Activated T-helper 1 cell treated with anti-CD3 and anti-CD28 coated beads, Interleukin-12 subunit alpha, Interleukin-12 subunit beta, Interleukin-2, Interleukin-4 antibody, amounts not matched to agents 30 ng/mL and 10 ng/mL and 1 ng/mL, durations not matched to agents 14 hours and 24 hours and 36 hours (primary cell): ENCODE data around the gene ZCCHC4. TPM values are rescaled to one million over a fixed set of nuclear protein-coding genes. Genes with fewer than 3 reads are reported as not detected.

Experiments
- DNase-seq: peaks from one replicate; pipeline ENCODE4 v3.0.0; 2021; ENCODE audit warnings: low spot score
- H3K27ac Mint-ChIP-seq: one replicate; pipeline ENCODE4 v1.8.0; 2021; ENCODE audit warnings: mild to moderate bottlenecking, mixed read lengths
- H3K27me3 Mint-ChIP-seq: one replicate; pipeline ENCODE4 v1.8.0; 2022; ENCODE audit warnings: mild to moderate bottlenecking, moderate library complexity, mixed read lengths; ENCODE audit not compliant: insufficient read depth
- H3K36me3 Mint-ChIP-seq: one replicate; pipeline ENCODE4 v1.8.0; 2021; ENCODE audit warnings: low read depth, mixed read lengths
- H3K4me1 Mint-ChIP-seq: one replicate; pipeline ENCODE4 v1.8.0; 2021; ENCODE audit warnings: low read depth, mixed read lengths
- H3K4me3 Mint-ChIP-seq: one replicate; pipeline ENCODE4 v1.8.0; 2021; ENCODE audit warnings: mild to moderate bottlenecking, moderate library complexity, mixed read lengths
- H3K9me3 Mint-ChIP-seq: one replicate; pipeline ENCODE4 v1.8.0; 2021; ENCODE audit warnings: mixed read lengths
- intact Hi-C: fragments of 100-400 bp; cut with micrococcal nuclease; formaldehyde crosslinking; loops from one replicate; pipeline ENCODE4 v1.15.1; 2024
- total RNA-seq: library from RNA; stranded (reverse); gene quantifications from 2 replicates; pipeline ENCODE4 v1.2.3, GENCODE V29; 2022

The ZCCHC4 gene
- total RNA-seq, 1 donor from 2014 or later: 13.5 TPM

DNA sequence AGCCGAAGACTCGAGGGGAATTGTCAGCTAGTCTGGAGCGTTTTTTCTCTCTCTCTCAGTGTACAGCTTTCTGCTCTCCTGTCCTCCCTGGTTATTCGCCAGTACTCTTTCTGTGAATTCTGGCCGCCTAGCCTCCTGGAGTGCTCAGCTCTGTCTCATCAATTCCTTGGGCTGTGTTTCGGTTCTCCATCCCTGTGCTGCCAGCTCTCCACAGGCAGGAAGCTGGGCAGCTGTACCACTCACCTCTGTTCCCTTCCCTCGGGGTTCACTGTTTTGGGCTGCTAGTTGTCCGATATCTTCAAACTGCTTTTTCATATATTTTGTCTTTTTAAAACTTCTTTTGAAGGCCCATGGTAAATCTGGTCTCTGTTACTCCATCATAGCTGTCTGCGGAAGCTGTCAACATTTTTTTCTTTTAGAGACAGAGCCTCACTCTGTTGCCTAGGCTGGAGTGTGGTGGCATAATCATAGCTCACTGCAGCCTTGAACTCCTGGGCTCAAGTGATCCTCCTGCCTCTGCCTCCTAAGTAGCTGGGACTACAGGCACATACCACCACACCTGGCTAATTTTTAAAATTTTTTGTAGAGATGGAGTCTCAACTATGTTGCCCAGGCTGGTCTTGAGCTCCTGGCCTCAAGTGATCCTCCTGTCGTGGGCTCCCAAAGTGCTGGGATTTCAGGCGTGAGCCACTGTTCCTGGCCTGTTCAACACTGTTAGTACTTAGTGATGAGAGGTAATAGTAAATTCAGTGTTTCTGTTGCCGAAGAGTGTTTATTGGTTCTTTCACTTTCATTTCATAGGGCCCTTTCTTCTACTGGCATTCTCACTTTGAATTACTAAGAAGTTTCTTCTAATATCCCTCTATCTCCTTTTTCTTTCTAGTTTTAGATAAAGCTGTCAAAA, 18.6 kb downstream of the ZCCHC4 start:
- Mint-ChIP-seq H3K4me3 (peak overlapping the region; percentile 79), H3K9me3 (no peaks in the 10 kb centered on the region), H3K36me3 (peaks cover 5% of the 10 kb centered on the region), H3K27me3 (no peaks in the 10 kb centered on the region), H3K4me1 (peaks cover 19% of the 10 kb centered on the region), H3K27ac (peak overlapping the region; percentile 92)
- DNase-seq: no peak
- intact Hi-C loops: loop anchor here (1.0 to 5.0 kb wide), 3 partner anchors 10 to 46 kb away; partner anchors contain the start of genes ANAPC4 and ZCCHC4

DNA sequence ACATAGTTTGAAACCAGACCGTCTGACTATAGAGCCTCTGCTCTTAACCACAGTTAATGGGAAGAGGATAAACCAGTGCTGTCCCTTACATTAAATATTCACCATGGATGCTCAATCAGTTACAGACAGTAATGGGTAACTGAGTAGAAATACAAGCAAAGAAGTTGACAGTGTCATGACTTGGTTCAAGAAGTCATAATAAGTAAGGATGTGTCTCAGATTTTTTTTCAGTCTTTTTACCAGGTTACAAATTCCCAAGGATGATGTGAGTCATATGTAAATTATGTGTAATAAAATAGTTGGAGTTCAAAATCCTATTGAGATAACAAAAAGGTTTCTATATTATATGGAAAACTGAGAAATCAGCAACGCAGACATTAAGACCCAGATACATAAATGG, 31.1 kb downstream of the ZCCHC4 start:
- no peaks in the 10 kb centered on the region for H3K9me3 Mint-ChIP-seq
- H3K4me3 Mint-ChIP-seq: no peak overlapping the region
- no peak overlapping the region for H3K27ac Mint-ChIP-seq
- H3K4me1 Mint-ChIP-seq: peaks cover 5% of the 10 kb centered on the region
- H3K27me3 Mint-ChIP-seq: no peaks in the 10 kb centered on the region
- peaks cover 5% of the 10 kb centered on the region for H3K36me3 Mint-ChIP-seq
- no peak for DNase-seq
- intact Hi-C loops: no loop called here

DNA sequence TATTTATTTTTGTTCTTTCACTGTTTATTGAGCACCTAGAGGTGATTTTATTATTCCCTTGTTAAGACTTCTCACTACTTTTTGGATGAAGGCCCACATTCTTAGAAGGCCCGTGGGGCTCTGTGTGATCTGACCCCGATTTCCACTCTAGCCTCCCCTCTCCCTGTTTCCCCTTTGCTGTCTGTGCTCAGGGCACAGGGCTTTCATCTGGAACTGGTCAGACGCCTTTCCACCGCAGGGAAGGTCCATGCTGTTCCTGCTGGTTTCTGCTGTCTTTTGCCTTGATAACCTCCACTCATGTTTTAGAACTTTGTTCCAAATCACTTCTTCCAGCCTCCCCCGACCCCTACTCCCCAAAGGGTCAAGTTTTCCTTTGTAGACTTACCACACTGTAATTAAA, 33.2 kb downstream of the ZCCHC4 start:
- Mint-ChIP-seq H3K9me3 (no peaks in the 10 kb centered on the region), H3K27ac (no peak overlapping the region), H3K4me3 (no peak overlapping the region), H3K4me1 (peaks cover 5% of the 10 kb centered on the region), H3K27me3 (no peaks in the 10 kb centered on the region), H3K36me3 (peaks cover 5% of the 10 kb centered on the region)
- DNase-seq: no peak
- intact Hi-C loops: no loop called here

DNA sequence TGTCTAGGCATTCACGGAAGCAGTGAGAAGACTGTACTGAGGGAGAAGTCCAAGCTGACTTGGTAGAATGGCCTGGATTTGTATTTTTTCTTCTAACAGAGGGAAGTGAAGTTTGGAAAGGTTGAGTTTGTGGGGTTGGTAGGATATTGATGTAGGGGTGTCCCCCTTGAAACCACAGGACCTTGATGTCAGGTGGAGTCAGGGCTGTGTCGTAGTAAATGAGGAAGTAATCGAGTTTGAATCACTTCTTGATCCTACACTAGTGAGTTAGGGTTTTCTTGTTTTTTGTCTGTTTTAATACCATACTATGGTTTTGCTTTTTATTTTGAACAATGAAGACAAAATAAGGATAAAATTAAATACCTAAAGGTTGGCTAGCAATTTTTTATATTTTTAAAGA, 34.3 kb downstream of the ZCCHC4 start:
- intact Hi-C loops: no loop called here

DNA sequence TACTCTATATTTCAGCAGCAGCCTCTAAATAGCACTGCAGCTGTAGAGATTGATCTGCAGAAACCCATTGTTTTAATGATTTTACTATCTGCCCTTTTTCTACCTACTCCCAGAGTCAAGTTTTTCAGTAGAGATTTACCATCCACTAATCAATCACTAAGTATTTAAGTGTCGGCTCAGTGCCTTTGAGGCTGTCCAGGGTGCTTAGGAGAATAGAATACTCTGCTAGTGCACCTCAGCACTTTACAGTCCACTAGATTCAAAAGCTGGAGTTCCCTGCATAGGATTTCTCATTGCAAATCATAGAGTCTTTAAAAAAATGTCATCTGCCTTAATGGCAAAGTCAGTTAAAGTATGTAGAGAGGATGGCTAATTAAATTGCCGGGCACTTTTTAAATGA, 34.9 kb downstream of the ZCCHC4 start:
- DNase-seq: no peak
- no peak overlapping the region for H3K27ac Mint-ChIP-seq
- no peak overlapping the region for H3K4me3 Mint-ChIP-seq
- no peaks in the 10 kb centered on the region for H3K27me3 Mint-ChIP-seq
- peaks cover 6% of the 10 kb centered on the region for H3K36me3 Mint-ChIP-seq
- intact Hi-C loops: no loop called here
- no peaks in the 10 kb centered on the region for H3K9me3 Mint-ChIP-seq
- H3K4me1 Mint-ChIP-seq: peaks cover 5% of the 10 kb centered on the region

More for the DNA sequence above, 34.3 kb downstream of the ZCCHC4 start:
- Mint-ChIP-seq H3K36me3 (peaks cover 5% of the 10 kb centered on the region), H3K27me3 (no peaks in the 10 kb centered on the region), H3K4me1 (peaks cover 5% of the 10 kb centered on the region), H3K4me3 (no peak overlapping the region), H3K27ac (no peak overlapping the region), H3K9me3 (no peaks in the 10 kb centered on the region)
- DNase-seq: no peak

DNA sequence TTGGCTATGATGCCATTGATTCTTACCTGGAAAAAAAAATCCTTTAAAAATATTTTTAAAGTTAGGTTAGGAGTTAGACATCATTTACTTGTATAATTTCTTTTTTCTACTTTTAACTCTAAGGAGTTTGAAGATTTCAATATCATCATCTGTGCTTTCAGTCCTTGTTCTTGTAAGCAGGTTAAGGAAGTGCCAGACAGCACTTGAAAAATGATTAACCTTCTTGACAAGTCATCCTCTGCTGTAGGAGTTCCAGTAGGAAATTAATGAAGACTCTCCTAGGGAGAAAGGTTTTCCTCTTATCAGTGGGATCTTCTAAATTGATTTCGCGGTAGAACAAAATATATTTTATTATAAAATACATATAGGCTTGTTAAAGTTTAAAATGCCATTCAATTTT, 35.4 kb downstream of the ZCCHC4 start:
- no peak for DNase-seq
- H3K27me3 Mint-ChIP-seq: no peaks in the 10 kb centered on the region
- no peaks in the 10 kb centered on the region for H3K9me3 Mint-ChIP-seq
- H3K27ac Mint-ChIP-seq: no peak overlapping the region
- intact Hi-C loops: no loop called here
- H3K36me3 Mint-ChIP-seq: peaks cover 6% of the 10 kb centered on the region
- peaks cover 5% of the 10 kb centered on the region for H3K4me1 Mint-ChIP-seq
- no peak overlapping the region for H3K4me3 Mint-ChIP-seq

DNA sequence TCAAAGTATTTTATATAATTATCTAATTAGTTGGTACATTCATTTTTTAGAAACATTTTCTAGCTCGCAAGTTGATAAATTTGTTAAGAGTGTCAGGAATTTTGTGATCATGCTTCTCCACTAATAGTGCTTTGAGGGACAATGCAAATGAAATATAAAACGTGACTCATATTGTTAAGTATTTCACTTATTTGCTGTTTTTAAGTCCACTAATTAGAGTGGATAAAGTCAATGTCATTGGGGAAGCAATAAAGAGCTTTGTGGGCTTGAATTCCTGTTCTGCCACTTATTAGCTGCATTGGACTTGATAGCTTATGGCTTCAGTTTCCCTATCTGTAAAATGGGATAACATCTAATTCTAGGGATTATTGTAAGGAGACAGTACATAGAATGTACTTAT, 38.0 kb downstream of the ZCCHC4 start:
- peaks cover 4% of the 10 kb centered on the region for H3K36me3 Mint-ChIP-seq
- no peaks in the 10 kb centered on the region for H3K9me3 Mint-ChIP-seq
- no peak for DNase-seq
- H3K4me3 Mint-ChIP-seq: no peak overlapping the region
- peaks cover 5% of the 10 kb centered on the region for H3K4me1 Mint-ChIP-seq
- no peaks in the 10 kb centered on the region for H3K27me3 Mint-ChIP-seq
- intact Hi-C loops: no loop called here
- H3K27ac Mint-ChIP-seq: no peak overlapping the region

DNA sequence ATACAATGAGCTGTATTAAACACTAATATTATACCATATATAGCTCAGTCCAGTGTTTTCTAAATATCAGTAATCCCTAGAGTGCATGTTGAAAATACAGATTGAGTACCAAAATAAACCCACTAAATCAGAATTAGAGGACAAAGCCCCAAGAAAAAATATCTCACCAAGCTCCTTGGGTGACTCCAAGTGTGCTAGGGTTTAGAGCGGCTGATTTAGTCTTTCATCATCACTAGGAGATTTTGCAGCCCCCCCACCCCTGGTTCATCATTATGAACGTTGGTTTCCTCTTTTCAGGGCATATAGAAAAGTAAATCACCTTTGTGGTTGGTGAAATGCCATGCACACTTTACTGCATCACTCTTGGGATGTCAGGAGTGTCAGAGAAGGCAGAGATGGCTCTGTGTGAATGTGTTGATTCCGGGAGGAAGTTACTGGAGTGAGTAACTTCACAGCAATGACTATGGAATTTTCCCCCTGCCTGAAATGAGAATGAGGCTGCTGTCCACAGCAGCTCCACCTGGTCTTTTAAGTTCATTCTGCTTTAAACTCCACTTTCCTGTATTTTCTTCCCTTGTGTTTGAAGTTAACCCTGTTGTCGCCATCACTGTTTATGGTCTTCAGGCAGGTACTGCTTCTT, 39.3 kb downstream of the ZCCHC4 start:
- intact Hi-C loops: no loop called here
- Mint-ChIP-seq H3K4me3 (no peak overlapping the region), H3K27ac (no peak overlapping the region), H3K9me3 (no peaks in the 10 kb centered on the region), H3K4me1 (peaks cover under 1% of the 10 kb centered on the region), H3K36me3 (peaks cover 4% of the 10 kb centered on the region), H3K27me3 (no peaks in the 10 kb centered on the region)
- no peak for DNase-seq

DNA sequence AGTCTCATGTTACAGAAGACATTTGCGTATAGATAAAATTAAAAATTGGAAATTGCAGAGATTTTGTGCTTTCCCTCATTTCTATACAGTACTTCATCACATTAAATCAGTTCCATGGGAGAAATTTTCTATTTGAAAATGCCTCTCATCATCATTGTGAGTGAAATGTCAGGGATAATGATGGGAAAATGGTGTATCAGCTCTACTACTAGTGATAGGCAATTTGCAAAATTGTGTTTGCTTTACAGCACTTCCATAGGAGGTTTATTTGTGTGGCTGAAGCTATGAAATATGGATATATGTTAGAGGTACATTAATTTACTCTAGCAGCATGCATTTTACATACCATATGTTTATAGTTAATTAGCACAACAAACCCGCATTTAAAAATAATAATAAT, 43.5 kb downstream of the ZCCHC4 start:
- intact Hi-C loops: no loop called here
- Mint-ChIP-seq H3K4me3 (no peak overlapping the region), H3K4me1 (no peaks in the 10 kb centered on the region), H3K27me3 (no peaks in the 10 kb centered on the region), H3K27ac (no peak overlapping the region), H3K36me3 (peaks cover 8% of the 10 kb centered on the region), H3K9me3 (no peaks in the 10 kb centered on the region)
- no peak for DNase-seq

DNA sequence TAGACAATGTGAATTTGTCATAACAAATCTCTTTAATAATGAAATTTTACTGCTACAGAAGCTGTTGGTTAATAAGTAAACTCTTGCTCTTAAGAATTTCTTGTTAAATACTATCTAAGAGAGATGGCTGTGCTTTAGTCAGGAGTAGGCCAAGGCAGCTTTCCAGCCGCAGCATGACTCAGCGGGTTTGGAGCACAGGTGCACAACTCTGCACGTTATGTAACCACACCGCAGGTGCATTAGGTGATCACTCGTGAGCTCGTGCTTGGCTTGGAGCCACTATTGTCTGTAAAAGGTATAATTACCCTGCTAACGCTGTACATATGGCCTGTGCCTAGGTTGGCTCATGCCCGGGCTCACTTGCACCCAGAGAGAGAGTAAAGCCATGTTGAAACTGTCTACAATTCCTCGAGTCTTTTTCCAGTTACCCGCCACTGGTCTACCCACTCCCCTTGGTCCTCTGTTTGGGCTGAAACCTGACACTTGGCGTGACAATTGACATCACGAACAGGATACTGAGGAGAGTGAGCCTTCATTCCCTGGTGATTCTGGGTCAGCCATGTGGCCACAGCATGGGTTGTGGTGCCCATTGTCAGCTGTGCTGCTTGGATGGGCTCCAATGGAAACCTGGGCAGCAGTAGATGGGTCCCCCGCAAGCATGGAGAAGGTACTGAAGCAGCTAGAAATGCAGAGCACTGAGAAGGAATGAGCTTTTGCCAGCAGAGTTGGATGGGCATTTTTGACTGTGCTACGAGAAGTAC, 46.1 kb downstream of the ZCCHC4 start:
- Mint-ChIP-seq H3K4me3 (no peak overlapping the region), H3K36me3 (peaks cover 7% of the 10 kb centered on the region), H3K4me1 (no peaks in the 10 kb centered on the region), H3K27ac (no peak overlapping the region), H3K9me3 (no peaks in the 10 kb centered on the region), H3K27me3 (no peaks in the 10 kb centered on the region)
- intact Hi-C loops: no loop called here
- DNase-seq: no peak

DNA sequence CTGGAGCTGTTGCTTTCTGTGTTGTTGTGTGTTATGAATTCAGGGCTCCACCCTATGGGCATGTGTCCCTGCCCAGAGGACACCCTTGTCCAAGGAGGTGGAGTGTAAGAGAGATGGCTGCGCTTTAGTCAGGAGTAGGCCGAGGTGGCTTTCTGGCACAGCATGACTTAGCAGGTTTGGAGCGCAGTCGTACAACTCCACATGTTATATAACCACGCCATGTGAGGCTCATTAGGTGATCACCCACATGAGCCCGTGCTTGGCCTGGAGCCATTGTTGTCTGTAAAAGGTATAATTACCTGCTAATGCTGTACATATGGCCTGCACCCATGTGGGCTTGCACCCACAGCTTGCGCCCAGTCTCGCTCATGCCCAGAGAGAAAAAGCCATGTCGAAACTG, 48.7 kb downstream of the ZCCHC4 start:
- DNase-seq: no peak
- Mint-ChIP-seq H3K4me3 (no peak overlapping the region), H3K4me1 (no peaks in the 10 kb centered on the region), H3K27ac (no peak overlapping the region), H3K27me3 (no peaks in the 10 kb centered on the region), H3K36me3 (peaks cover 12% of the 10 kb centered on the region), H3K9me3 (no peaks in the 10 kb centered on the region)
- intact Hi-C loops: no loop called here

DNA sequence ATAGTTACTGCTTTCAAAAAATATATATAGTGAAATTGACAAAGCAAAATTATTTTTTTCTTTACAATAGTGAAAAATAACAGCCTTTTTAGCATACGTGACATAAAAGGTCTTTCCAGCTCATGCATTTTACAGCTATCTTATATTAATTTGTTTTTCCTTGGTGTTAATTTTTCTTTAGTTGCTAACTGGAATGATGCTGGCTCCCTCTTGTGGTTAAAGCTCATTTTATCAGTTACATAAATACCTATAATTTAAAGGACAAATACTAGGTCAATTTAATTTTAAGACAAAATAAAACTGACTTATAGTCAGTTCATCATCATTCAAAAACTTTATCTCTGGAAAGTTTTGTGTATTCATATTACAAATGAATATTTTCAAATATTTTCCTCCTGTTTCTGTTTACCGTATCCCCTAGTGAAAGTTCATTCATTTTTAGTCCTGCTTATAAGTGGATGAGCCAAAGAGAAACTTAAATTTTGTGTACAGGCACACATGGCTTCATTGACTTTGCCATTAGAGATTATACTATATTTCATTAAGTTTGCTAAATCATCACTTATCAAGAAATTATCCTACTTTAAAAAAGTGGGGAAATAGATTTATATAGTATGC, 54.5 kb downstream of the ZCCHC4 start:
- Mint-ChIP-seq H3K27me3 (no peaks in the 10 kb centered on the region), H3K36me3 (peaks cover 11% of the 10 kb centered on the region), H3K4me3 (no peak overlapping the region), H3K27ac (no peak overlapping the region), H3K4me1 (no peaks in the 10 kb centered on the region), H3K9me3 (no peaks in the 10 kb centered on the region)
- DNase-seq: no peak
- intact Hi-C loops: loop anchor here (1.0 to 2.0 kb wide), 4 partner anchors 54 to 206 kb away; partner anchors contain the start of gene ZCCHC4
